SK-N-SH (cell line): Measurements from ENCODE around the gene GDA.

ENCODE experiments used
- SIN3A ChIP-seq: IDR thresholded peaks from 2 replicates; pipeline ENCODE4 v1.6.1; 2012; ENCODE audit warnings: low read depth, mild to moderate bottlenecking, low read length, moderate library complexity, borderline replicate concordance
- TF ChIP-seq, protein P1 (sequence below): fragments of 200-600 bp; sonication (generic); IDR thresholded peaks from 2 replicates; pipeline ENCODE4 v1.6.1; 2017; ENCODE audit warnings: antibody characterized with exemption, mild to moderate bottlenecking, moderate library complexity

DNA sequence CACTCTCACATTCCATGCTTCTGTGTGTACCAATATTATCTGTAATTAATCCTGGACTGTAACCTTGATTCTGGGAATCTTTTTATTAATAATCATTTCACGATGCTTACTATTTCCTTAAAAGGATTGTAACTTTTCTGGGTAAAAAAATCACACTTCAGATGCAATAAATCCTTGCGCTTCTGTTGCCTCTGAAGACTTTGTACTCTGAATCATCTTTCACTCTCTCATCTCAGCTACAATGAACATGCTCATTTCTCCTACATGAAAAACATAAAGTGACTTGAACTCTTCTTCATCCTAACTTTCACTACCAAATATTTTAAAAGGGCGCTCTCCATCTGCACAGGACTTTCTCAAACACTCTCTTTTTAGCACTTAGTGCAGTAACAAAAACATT is 50.0 kb downstream of the GDA start:
- no peak for TF ChIP-seq SIN3A
- TF ChIP-seq, protein P1, sequence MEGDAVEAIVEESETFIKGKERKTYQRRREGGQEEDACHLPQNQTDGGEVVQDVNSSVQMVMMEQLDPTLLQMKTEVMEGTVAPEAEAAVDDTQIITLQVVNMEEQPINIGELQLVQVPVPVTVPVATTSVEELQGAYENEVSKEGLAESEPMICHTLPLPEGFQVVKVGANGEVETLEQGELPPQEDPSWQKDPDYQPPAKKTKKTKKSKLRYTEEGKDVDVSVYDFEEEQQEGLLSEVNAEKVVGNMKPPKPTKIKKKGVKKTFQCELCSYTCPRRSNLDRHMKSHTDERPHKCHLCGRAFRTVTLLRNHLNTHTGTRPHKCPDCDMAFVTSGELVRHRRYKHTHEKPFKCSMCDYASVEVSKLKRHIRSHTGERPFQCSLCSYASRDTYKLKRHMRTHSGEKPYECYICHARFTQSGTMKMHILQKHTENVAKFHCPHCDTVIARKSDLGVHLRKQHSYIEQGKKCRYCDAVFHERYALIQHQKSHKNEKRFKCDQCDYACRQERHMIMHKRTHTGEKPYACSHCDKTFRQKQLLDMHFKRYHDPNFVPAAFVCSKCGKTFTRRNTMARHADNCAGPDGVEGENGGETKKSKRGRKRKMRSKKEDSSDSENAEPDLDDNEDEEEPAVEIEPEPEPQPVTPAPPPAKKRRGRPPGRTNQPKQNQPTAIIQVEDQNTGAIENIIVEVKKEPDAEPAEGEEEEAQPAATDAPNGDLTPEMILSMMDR: no peak
